ENCODE results near the gene OSBP2. TPM values are rescaled to one million over a fixed set of nuclear protein-coding genes. Genes with fewer than 3 reads are reported as not detected.
"Not testable (repeated sequence)": the region's sequence is repeated elsewhere in the genome, so short reads cannot be mapped to it uniquely, and the experiment has no call there.

Gene OSBP2
- polyA plus RNA-seq, 2 of the 4 experiments (the other 2 are of a cell fraction), result 2.7 to 6.0 TPM

GRCh38 chr22:30676565-30676964 lies 18.1 kb upstream of the OSBP2 start:
- POLR2A ChIA-PET; H3K9me3 ChIP-seq; H3K27ac ChIP-seq; H3K4me3 ChIP-seq; H3K4me2 ChIP-seq; H3K4me1 ChIP-seq; ATAC-seq; FAIRE-seq; DNase-seq (ENCODE audit: low read depth in 1 of 2, low spot score in 1 of 2); CTCF ChIA-PET: not testable (repeated sequence)
- WGBS (ENCODE audit: missing lambda C conversion rate), result 64% methylated on average over 3 of the region's 3 CpGs

DNA sequence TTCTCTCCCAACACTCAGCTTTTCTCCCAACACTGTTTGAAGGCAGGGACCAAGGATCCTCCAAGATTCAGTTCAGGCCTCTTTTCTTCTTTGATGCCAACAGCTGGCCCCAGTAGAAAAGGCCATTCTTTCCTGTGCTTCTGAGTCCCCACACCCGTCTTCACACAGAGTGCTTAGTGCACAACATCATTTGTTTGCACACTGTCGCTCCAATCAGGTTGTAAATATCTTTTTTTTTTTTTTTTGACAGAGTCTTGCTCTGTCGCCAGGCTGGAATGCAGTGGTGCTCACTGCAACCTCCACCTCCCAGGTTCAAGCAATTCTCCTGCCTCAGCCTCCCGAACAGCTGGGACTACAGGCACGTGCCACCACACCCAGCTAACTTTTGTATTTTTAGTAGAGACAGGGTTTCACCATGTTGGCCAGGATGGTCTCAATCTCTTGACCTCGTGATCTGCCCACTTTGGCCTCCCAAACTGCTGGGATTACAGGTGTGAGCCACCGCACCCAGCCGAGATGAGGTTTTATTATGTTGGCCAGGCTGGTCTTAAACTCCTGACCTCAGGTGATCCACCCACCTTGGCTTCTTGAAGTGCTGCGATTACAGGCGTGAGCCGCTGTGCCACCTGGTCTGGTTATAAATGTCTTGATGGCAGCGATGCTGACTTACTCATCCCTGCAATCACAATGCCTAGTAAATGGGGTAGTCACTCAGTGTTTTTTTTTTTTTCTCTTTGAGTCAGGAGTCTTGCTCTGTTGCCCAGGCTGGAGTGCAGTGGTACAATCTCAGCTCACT lies 14.6 kb upstream of the OSBP2 start:
- H3K4me2 ChIP-seq; POLR2A ChIA-PET; H3K4me1 ChIP-seq; ATAC-seq; H3K4me3 ChIP-seq; FAIRE-seq; H3K27ac ChIP-seq; H3K9me3 ChIP-seq; DNase-seq (ENCODE audit: low read depth in 1 of 2, low spot score in 1 of 2): not testable (repeated sequence)
- 68% methylated on average over 10 of the region's 12 CpGs for WGBS (ENCODE audit: missing lambda C conversion rate)
- CTCF ChIA-PET, result interaction anchor here (0.6 to 2.4 kb wide), 3 partner anchors 46 to 612 kb away, joined by 3 to 9 read pairs (median 5); partner anchors contain the start of gene PIK3IP1

DNA sequence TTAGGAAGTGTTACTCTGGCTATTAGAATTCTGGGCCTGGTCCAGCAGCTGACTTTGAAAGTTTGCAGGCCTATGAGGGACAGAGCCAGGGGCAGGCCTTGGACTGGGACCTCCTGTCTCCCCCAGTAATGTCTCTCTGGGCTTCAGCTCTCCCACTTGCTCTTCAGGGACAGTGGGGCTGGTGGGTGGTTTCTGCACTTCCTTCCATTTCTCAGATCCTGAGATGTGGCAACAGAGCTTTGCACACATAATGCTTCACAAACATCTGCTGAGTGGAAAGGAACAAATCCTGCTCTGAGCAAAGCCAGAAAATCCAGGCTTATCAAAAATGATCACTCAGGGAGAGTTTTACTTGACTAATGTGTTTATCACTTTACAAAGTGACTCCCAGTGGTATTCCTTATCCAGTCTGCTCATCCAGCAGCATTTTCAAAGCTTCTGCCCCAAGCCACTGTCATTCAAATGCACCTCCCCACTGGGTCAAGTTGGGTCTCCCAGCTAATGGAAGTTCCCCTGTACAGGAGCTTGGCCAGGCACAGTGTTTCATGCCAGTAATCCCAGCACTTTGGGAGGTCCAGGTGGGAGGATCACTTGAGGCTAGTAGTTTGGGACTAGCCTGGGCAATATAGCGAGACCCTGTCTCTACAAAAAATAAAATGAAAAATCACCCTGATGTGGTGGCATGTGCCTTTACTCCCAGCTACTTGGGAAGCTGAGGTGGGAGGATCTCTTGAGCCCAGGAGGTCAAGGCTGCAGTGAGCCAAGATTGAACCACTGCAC lies 13.5 kb upstream of the OSBP2 start:
- 100% methylated on average over 1 of the region's 1 CpG for WGBS (ENCODE audit: missing lambda C conversion rate)
- TF ChIP-seq HOXA7 (CRISPR knock-in tag; IDR thresholded peaks at IDR 0.05), result no peak
- no peak for TF ChIP-seq HOXB5 (CRISPR knock-in tag; IDR thresholded peaks at IDR 0.05)
- TF ChIP-seq GATA3 (IDR thresholded peaks at IDR 0.05; ENCODE audit: borderline replicate concordance), result no peak
- TF ChIP-seq CHD2 (IDR thresholded peaks at IDR 0.05; ENCODE audit: low read length, partially characterized antibody), result no peak
- TF ChIP-seq SREBF2 (IDR thresholded peaks at IDR 0.05), result no peak
- TF ChIP-seq FOXS1 (CRISPR knock-in tag; IDR thresholded peaks at IDR 0.05), result no peak
- no peak for TF ChIP-seq PHF8 (IDR thresholded peaks at IDR 0.05; ENCODE audit: borderline replicate concordance, low read depth)
- no peak for TF ChIP-seq KDM1A (IDR thresholded peaks at IDR 0.05; ENCODE audit: low read depth)
- no peak for TF ChIP-seq MAFK (IDR thresholded peaks at IDR 0.05; ENCODE audit: partially characterized antibody)
- no peak for TF ChIP-seq ATOH8 (CRISPR knock-in tag; IDR thresholded peaks at IDR 0.05; ENCODE audit: low read depth)
- TF ChIP-seq FOSB (CRISPR knock-in tag; IDR thresholded peaks at IDR 0.05), result no peak
- TF ChIP-seq HOXB13 (CRISPR knock-in tag; IDR thresholded peaks at IDR 0.05; ENCODE audit: low read depth), result no peak
- no peak for TF ChIP-seq FOSL2 (IDR thresholded peaks at IDR 0.05)
- TF ChIP-seq FOSL2 (CRISPR knock-in tag; IDR thresholded peaks at IDR 0.05), result no peak
- no peak for TF ChIP-seq MYC (IDR thresholded peaks at IDR 0.05; ENCODE audit: borderline replicate concordance, low read length)
- POLR2A ChIA-PET, result no interaction called here
- Histone ChIP-seq H3K4me2 (no peak overlapping the region), H3K9me3 (no peaks in the 10 kb centered on the region), H3K4me3 (no peak overlapping the region), H3K27ac (no peak overlapping the region), H3K4me1 (no peaks in the 10 kb centered on the region)
- DNase-seq (ENCODE audit: low read depth in 1 of 2, low spot score in 1 of 2) (no peak), FAIRE-seq (no peak), ATAC-seq (no peak)
- CTCF ChIA-PET, result interaction anchor here (1.3 to 1.8 kb wide), 2 partner anchors 10 to 74 kb away, joined by 3 to 5 read pairs; no protein-coding TSS in a partner anchor

GRCh38 chr22:30681831-30682230 lies 12.8 kb upstream of the OSBP2 start:
- Histone ChIP-seq H3K27ac (no peak overlapping the region), H3K4me3 (no peak overlapping the region), H3K4me2 (no peak overlapping the region), H3K4me1 (no peaks in the 10 kb centered on the region), H3K9me3 (no peaks in the 10 kb centered on the region)
- ChIA-PET CTCF (interaction anchor here (1.3 to 1.8 kb wide), 2 partner anchors 10 to 74 kb away, joined by 3 to 5 read pairs; no protein-coding TSS in a partner anchor), POLR2A (no interaction called here)
- ATAC-seq (no peak), DNase-seq (ENCODE audit: low read depth in 1 of 2, low spot score in 1 of 2) (no peak), FAIRE-seq (no peak)
- WGBS (ENCODE audit: missing lambda C conversion rate), result 75% methylated on average over 2 of the region's 2 CpGs
- TF ChIP-seq PBX3 (IDR thresholded peaks at IDR 0.05) (no peak), BHLHE40 (IDR thresholded peaks at IDR 0.05; ENCODE audit: low read depth, low read length) (no peak), ZNF302 (CRISPR knock-in tag; IDR thresholded peaks at IDR 0.05) (no peak), RNF2 (IDR thresholded peaks at IDR 0.05; ENCODE audit: borderline replicate concordance, low read depth) (no peak), FOXS1 (CRISPR knock-in tag; IDR thresholded peaks at IDR 0.05) (no peak), HES2 (IDR thresholded peaks at IDR 0.05) (no peak), SMC3 (IDR thresholded peaks at IDR 0.05) (no peak), KDM1A (IDR thresholded peaks at IDR 0.05; ENCODE audit: low read depth) (no peak), RAD21 (conservative IDR thresholded peaks at IDR 0.05 in 1 of 2, IDR thresholded peaks at IDR 0.05 in 1 of 2) (no peak)
- TF ChIP-seq, protein P1, sequence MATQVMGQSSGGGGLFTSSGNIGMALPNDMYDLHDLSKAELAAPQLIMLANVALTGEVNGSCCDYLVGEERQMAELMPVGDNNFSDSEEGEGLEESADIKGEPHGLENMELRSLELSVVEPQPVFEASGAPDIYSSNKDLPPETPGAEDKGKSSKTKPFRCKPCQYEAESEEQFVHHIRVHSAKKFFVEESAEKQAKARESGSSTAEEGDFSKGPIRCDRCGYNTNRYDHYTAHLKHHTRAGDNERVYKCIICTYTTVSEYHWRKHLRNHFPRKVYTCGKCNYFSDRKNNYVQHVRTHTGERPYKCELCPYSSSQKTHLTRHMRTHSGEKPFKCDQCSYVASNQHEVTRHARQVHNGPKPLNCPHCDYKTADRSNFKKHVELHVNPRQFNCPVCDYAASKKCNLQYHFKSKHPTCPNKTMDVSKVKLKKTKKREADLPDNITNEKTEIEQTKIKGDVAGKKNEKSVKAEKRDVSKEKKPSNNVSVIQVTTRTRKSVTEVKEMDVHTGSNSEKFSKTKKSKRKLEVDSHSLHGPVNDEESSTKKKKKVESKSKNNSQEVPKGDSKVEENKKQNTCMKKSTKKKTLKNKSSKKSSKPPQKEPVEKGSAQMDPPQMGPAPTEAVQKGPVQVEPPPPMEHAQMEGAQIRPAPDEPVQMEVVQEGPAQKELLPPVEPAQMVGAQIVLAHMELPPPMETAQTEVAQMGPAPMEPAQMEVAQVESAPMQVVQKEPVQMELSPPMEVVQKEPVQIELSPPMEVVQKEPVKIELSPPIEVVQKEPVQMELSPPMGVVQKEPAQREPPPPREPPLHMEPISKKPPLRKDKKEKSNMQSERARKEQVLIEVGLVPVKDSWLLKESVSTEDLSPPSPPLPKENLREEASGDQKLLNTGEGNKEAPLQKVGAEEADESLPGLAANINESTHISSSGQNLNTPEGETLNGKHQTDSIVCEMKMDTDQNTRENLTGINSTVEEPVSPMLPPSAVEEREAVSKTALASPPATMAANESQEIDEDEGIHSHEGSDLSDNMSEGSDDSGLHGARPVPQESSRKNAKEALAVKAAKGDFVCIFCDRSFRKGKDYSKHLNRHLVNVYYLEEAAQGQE (IDR thresholded peaks at IDR 0.05), result no peak

All from A549 (cell line).